Activated CD4-positive, alpha-beta T cell treated with anti-CD3 and anti-CD28 coated beads for 36 hours (primary cell): Measurements from ENCODE around the gene FXR1. TPM values are rescaled to one million over a fixed set of nuclear protein-coding genes. Genes with fewer than 3 reads are reported as not detected.
"Not testable (repeated sequence)": the region's sequence is repeated elsewhere in the genome, so short reads cannot be mapped to it uniquely, and the experiment has no call there.

Experiments used
- ATAC-seq: fragments of 200-7000 bp; cut with Tn5 transposase; one replicate; pipeline ENCODE4 v1.10.0; 2021; ENCODE audit warnings: mild to moderate bottlenecking, moderate library complexity
- CTCF ChIA-PET: fragments of 350-600 bp; sonication (Branson Sonifier 250); formaldehyde crosslinking; loops from one replicate; lab custom pipeline; 2021; ENCODE audit warnings: antibody characterized with exemption; lab: Charles Lee
- POLR2A ChIA-PET: fragments of 350-600 bp; sonication (Branson Sonifier 250); formaldehyde crosslinking; loops from one replicate; lab custom pipeline; 2021; ENCODE audit warnings: antibody characterized with exemption, inconsistent platforms; lab: Charles Lee
- DNase-seq: peaks from one replicate; pipeline ENCODE4 v3.0.0-alpha.2; 2020
- H3K27ac Mint-ChIP-seq: one replicate; pipeline ENCODE4 v1.8.0; 2021; ENCODE audit warnings: mixed read lengths
- H3K27me3 Mint-ChIP-seq: one replicate; pipeline ENCODE4 v1.8.0; 2021; ENCODE audit warnings: mixed read lengths
- H3K36me3 Mint-ChIP-seq: one replicate; pipeline ENCODE4 v1.8.0; 2021; ENCODE audit warnings: low read depth, mixed read lengths
- H3K4me1 Mint-ChIP-seq: one replicate; pipeline ENCODE4 v1.8.0; 2021; ENCODE audit warnings: mixed read lengths
- H3K4me3 Mint-ChIP-seq: one replicate; pipeline ENCODE4 v1.8.0; 2021; ENCODE audit warnings: mild to moderate bottlenecking, moderate library complexity, mixed read lengths
- H3K9me3 Mint-ChIP-seq: one replicate; pipeline ENCODE4 v1.8.0; 2021; ENCODE audit warnings: low read depth, mixed read lengths
- intact Hi-C, 2 experiments: fragments of 100-400 bp; cut with DNase I in 1 of 2; cut with micrococcal nuclease in 1 of 2; formaldehyde crosslinking; loops; one replicate each; pipeline versions ENCODE4 v1.14.2 to v1.15.1; 2022 to 2024; cut with DNase I, micrococcal nuclease
- total RNA-seq, 2 experiments: library from RNA; stranded (reverse); gene quantifications; one replicate each; pipeline ENCODE4 v1.2.3, GENCODE V29; 2021

The FXR1 gene
- total RNA-seq, 2 experiments from 2014 or later = 175 to 186 TPM

GRCh38 chr3:180981912-180982311 lies 69.4 kb downstream of the FXR1 start:
- DNase-seq = no peak
- Mint-ChIP-seq H3K36me3 (peaks cover 42% of the 10 kb centered on the region), H3K27me3 (no peaks in the 10 kb centered on the region), H3K27ac (no peak overlapping the region), H3K4me3 (no peak overlapping the region), H3K4me1 (peaks cover 6% of the 10 kb centered on the region), H3K9me3 (no peaks in the 10 kb centered on the region)
- intact Hi-C loops = loop anchor here in 1 of 2 experiments (10.0 kb wide), 1 partner anchor 377 kb away; the partner anchor contains the start of gene TTC14
- no peak for ATAC-seq
- CTCF ChIA-PET = interaction anchor here (1.0 kb wide), 1 partner anchor 21 kb away, joined by 4 read pairs; no protein-coding TSS in a partner anchor
- POLR2A ChIA-PET = no interaction called here

DNA sequence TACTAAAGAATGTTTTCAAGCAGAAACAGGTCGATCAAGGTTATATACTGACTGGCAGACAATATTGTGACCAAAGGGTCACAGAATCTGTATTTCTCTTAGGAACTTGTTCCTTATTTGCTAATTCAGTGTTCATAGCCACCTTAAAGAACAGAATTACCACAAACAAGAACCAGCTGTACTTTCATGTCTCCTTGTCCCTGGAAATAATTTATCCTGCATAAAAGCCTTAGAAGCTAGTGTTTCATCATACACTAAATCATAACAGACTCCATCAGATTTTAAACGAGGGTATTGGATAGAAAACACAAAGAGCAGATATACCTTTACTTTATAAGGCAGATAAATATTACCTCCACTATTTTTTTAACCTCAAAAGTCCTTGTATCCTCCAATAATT lies 70.7 kb downstream of the FXR1 start:
- CTCF ChIA-PET = interaction anchor here (0.6 to 0.9 kb wide), 2 partner anchors 10 to 20 kb away, joined by 3 read pairs; no protein-coding TSS in a partner anchor
- Mint-ChIP-seq H3K9me3 (no peaks in the 10 kb centered on the region), H3K4me3 (no peak overlapping the region), H3K36me3 (peaks cover 43% of the 10 kb centered on the region), H3K27ac (peak overlapping the region; percentile 58), H3K4me1 (peaks cover 19% of the 10 kb centered on the region), H3K27me3 (no peaks in the 10 kb centered on the region)
- no peak for ATAC-seq
- intact Hi-C loops = loop anchor here in 1 of 2 experiments (10.0 kb wide), 1 partner anchor 378 kb away; the partner anchor contains the start of gene TTC14
- DNase-seq = no peak
- POLR2A ChIA-PET = no interaction called here

DNA sequence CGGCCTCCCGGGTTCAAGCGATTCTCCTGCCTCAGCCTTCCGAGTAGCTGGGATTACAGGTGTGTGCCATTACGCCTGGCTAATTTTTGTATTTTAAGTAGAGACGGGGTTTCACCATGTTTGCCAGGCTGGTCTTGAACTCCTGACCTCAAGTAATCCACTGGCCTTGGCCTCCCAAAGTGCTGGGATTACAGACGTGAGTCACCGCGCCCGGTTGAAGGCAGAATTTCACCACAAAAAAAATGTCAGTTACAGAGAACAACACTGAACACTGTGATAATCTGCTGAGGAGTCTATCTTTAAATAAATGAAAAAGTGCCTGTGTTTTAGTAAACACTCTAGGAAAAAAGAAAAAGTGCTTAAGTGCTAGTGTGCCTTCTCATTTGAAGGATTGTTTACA lies 73.9 kb downstream of the FXR1 start:
- H3K9me3 Mint-ChIP-seq, H3K4me3 Mint-ChIP-seq, H3K27ac Mint-ChIP-seq, POLR2A ChIA-PET, H3K27me3 Mint-ChIP-seq, CTCF ChIA-PET, ATAC-seq, DNase-seq: not testable (repeated sequence)
- peaks cover 36% of the 10 kb centered on the region for H3K36me3 Mint-ChIP-seq
- intact Hi-C loops = loop anchor here in 1 of 2 experiments (10.0 kb wide), 1 partner anchor 382 kb away; the partner anchor contains the start of gene TTC14
- H3K4me1 Mint-ChIP-seq = peaks cover 25% of the 10 kb centered on the region

DNA sequence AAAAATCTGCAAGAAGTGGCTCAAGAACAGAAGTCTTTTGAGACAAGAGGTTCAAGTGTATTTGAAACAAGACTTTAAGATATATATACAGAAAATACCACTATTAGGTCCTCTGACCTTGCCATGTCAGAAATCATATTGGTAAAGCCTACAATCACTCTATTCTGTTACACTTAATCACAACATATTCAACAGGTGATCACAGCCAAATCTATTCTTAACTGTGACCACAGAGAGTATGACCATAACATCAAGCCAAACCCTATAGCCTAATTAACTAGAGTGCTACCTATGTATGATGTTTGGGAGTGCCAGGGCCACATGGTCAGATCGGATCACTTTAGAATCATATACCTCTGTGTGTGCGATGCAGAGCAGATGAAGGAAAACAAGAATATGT lies 74.9 kb downstream of the FXR1 start:
- DNase-seq (no peak), ATAC-seq (no peak)
- Mint-ChIP-seq H3K9me3 (no peaks in the 10 kb centered on the region), H3K27ac (peak overlapping the region; percentile 20), H3K4me1 (peaks cover 25% of the 10 kb centered on the region), H3K36me3 (peaks cover 32% of the 10 kb centered on the region), H3K27me3 (no peaks in the 10 kb centered on the region), H3K4me3 (no peak overlapping the region)
- ChIA-PET CTCF (no interaction called here), POLR2A (no interaction called here)
- intact Hi-C loops = loop anchor here in 1 of 2 experiments (10.0 kb wide), 1 partner anchor 383 kb away; the partner anchor contains the start of gene TTC14

GRCh38 chr3:180989291-180990163 lies 77.1 kb downstream of the FXR1 start, which contains the start of gene DNAJC19:
Gene DNAJC19 (minus strand): TSS chr3:180989736. CDS start chr3:180989602, 134 bp downstream.
- peak; percentile 94 for DNase-seq
- Mint-ChIP-seq H3K27ac (peak within 1 kb of the TSS; percentile 94), H3K9me3 (no peaks in the 10 kb centered on the region), H3K4me1 (peaks cover 25% of the 10 kb centered on the region), H3K4me3 (peak within 1 kb of the TSS; percentile 86), H3K27me3 (peaks cover 5% of the 10 kb centered on the region), H3K36me3 (peaks cover 25% of the 10 kb centered on the region)
- ChIA-PET CTCF (interaction anchor here (0.5 to 0.6 kb wide), 2 partner anchors 253 to 578 kb away, joined by 3 read pairs; no protein-coding TSS in a partner anchor), POLR2A (no interaction called here)
- ATAC-seq = peak; percentile 97
- intact Hi-C loops = loop anchor here (1.0 to 10.0 kb wide), 4 partner anchors 77 to 1385 kb away; partner anchors contain the start of genes FXR1 (in 2 of the 2), TTC14 (in 2 of the 2), MRPL47 (in 1 of the 2) and NDUFB5 (in 1 of the 2)

DNA sequence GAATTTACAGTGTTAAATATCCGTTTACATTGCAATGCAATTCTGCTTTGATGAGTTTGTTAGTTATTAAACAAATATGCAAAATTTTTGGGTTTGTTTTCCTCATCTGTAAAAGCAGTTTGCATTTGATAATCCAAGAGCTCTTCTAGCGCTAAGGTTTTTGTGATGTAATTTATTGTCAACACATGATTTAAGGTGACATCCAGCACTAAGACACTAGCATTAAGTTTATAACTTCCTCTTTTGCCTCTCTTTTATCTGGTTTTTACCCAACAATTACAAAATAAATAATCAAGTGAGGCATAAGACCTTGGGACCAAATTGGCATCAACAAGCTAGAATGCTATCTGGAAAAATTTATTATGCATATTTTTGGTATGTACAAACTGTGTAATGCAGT lies 78.0 kb downstream of the FXR1 start:
- peak overlapping the region; percentile 86 for H3K4me3 Mint-ChIP-seq
- H3K27ac Mint-ChIP-seq = peak overlapping the region; percentile 94
- ATAC-seq = no peak
- ChIA-PET POLR2A (no interaction called here), CTCF (interaction anchor here (1.0 kb wide), 1 partner anchor 29 kb away, joined by 3 read pairs; no protein-coding TSS in a partner anchor)
- no peak for DNase-seq
- H3K9me3 Mint-ChIP-seq = no peaks in the 10 kb centered on the region
- intact Hi-C loops = no loop called here
- H3K27me3 Mint-ChIP-seq = peaks cover 6% of the 10 kb centered on the region
- H3K36me3 Mint-ChIP-seq = peaks cover 18% of the 10 kb centered on the region
- peaks cover 25% of the 10 kb centered on the region for H3K4me1 Mint-ChIP-seq

DNA sequence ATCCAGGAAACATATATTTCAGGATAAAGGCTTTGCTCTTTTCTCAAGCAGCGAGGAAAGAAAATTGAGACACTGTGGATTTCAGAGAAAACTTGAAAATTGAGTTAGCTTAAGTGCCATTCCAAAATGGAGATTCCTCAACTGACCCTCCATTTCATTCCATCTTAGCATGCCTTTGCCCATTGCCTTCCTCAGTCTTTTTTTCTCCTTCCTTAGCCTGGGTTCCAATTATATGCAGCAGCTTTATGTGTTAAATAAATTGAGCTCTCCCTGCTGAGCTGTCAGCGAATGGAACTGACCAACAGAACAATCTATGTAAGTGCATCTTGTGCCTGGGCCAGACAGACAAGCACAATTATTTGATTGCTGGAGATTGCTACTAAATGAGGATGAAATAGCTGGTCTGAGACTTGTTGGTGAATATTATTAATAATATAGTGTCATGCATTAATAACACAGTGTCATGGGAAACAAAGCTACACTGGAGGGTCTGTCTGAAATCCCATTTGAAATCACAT lies 84.0 kb downstream of the FXR1 start:
- intact Hi-C loops = no loop called here
- peaks cover 12% of the 10 kb centered on the region for H3K27me3 Mint-ChIP-seq
- peaks cover 12% of the 10 kb centered on the region for H3K9me3 Mint-ChIP-seq
- ATAC-seq (no peak), DNase-seq (no peak)
- peaks cover 5% of the 10 kb centered on the region for H3K36me3 Mint-ChIP-seq
- ChIA-PET CTCF (no interaction called here), POLR2A (no interaction called here)
- H3K4me1 Mint-ChIP-seq = no peaks in the 10 kb centered on the region
- no peak overlapping the region for H3K27ac Mint-ChIP-seq
- H3K4me3 Mint-ChIP-seq = no peak overlapping the region

- intact Hi-C loops, CTCF ChIA-PET, ATAC-seq, H3K4me3 Mint-ChIP-seq, H3K4me1 Mint-ChIP-seq, POLR2A ChIA-PET, H3K27ac Mint-ChIP-seq, H3K36me3 Mint-ChIP-seq, DNase-seq: not testable (repeated sequence)
- H3K9me3 Mint-ChIP-seq = peaks cover 30% of the 10 kb centered on the region
- H3K27me3 Mint-ChIP-seq = peaks cover 12% of the 10 kb centered on the region
Measured at GRCh38 chr3:181002331-181002730, 89.9 kb downstream of the FXR1 start.

DNA sequence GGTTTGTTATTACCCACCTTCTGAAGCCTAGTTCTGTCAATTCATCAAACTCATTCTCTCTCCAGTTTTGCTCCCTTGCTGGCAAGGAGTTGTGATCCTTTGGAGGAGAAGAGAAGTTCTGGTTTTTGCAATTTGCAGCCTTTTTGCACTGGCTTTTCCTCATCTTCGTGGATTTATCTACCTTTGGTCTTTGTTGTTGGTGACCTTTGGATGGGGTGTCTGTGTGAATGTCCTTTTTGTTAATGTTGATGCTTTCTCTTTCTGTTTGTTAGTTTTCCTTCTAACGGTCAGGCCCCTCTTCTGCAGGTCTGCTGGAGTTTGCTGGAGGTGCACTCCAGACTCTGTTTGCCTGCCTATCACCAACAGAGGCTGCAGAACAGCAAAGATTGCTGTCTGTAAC lies 91.0 kb downstream of the FXR1 start:
- ATAC-seq, H3K36me3 Mint-ChIP-seq, POLR2A ChIA-PET, H3K4me1 Mint-ChIP-seq, H3K27ac Mint-ChIP-seq, DNase-seq, intact Hi-C loops, H3K4me3 Mint-ChIP-seq: not testable (repeated sequence)
- H3K9me3 Mint-ChIP-seq = peaks cover 30% of the 10 kb centered on the region
- peaks cover 12% of the 10 kb centered on the region for H3K27me3 Mint-ChIP-seq
- CTCF ChIA-PET = interaction anchor here (1.1 to 2.6 kb wide), 2 partner anchors 9 to 56 kb away, joined by 3 to 6 read pairs; no protein-coding TSS in a partner anchor

DNA sequence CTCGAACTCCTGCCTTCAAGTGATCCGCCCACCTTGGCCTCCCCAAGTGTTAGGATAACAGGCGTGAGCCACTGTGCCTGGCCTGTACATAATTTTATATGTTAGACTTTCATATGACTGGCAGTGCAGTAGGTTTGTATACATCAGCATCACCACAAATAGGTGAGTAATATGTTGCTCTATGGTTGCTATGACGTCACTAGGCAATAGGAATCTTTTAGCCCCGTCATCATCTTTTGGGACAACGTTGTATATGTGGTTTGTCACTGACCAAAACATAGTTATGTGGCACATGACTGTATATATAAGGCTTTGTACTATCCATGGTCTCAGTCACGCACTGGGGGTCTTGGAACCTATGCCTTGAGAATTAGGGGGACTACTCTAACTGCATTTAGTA lies 94.1 kb downstream of the FXR1 start:
- Mint-ChIP-seq H3K36me3 (no peaks in the 10 kb centered on the region), H3K4me3 (no peak overlapping the region), H3K27ac (no peak overlapping the region), H3K4me1 (peaks cover 9% of the 10 kb centered on the region), H3K9me3 (peaks cover 17% of the 10 kb centered on the region), H3K27me3 (peaks cover 7% of the 10 kb centered on the region)
- ChIA-PET CTCF (interaction anchor here (1.6 kb wide), 1 partner anchor 9 kb away, joined by 3 read pairs; no protein-coding TSS in a partner anchor), POLR2A (no interaction called here)
- no peak for ATAC-seq
- intact Hi-C loops = no loop called here
- DNase-seq = no peak

GRCh38 chr3:181007262-181007661 lies 94.8 kb downstream of the FXR1 start:
- no peak overlapping the region for H3K4me3 Mint-ChIP-seq
- CTCF ChIA-PET = interaction anchor here (1.6 kb wide), 1 partner anchor 10 kb away, joined by 3 read pairs; no protein-coding TSS in a partner anchor
- ATAC-seq = no peak

More at GRCh38 chr3:181007262-181007661, 94.8 kb downstream of the FXR1 start:
- H3K36me3 Mint-ChIP-seq = no peaks in the 10 kb centered on the region
- H3K27ac Mint-ChIP-seq = no peak overlapping the region
- H3K4me1 Mint-ChIP-seq = peaks cover 9% of the 10 kb centered on the region
- POLR2A ChIA-PET = no interaction called here
- intact Hi-C loops = no loop called here
- peaks cover 13% of the 10 kb centered on the region for H3K27me3 Mint-ChIP-seq
- no peak for DNase-seq
- H3K9me3 Mint-ChIP-seq = peaks cover 10% of the 10 kb centered on the region
